GM19324 (cell line): ENCODE results near the gene VPS50.
"Not testable (repeated sequence)": the region's sequence is repeated elsewhere in the genome, so short reads cannot be mapped to it uniquely, and the experiment has no call there.

Experiments used
- ATAC-seq: cut with Tn5 transposase; IDR thresholded peaks from one replicate; pipeline ENCODE4 v1.9.1; 2021; ENCODE audit warnings: mild to moderate bottlenecking, moderate library complexity; ENCODE audit not compliant: unreplicated experiment, low FRiP score

VPS50 gene

DNA sequence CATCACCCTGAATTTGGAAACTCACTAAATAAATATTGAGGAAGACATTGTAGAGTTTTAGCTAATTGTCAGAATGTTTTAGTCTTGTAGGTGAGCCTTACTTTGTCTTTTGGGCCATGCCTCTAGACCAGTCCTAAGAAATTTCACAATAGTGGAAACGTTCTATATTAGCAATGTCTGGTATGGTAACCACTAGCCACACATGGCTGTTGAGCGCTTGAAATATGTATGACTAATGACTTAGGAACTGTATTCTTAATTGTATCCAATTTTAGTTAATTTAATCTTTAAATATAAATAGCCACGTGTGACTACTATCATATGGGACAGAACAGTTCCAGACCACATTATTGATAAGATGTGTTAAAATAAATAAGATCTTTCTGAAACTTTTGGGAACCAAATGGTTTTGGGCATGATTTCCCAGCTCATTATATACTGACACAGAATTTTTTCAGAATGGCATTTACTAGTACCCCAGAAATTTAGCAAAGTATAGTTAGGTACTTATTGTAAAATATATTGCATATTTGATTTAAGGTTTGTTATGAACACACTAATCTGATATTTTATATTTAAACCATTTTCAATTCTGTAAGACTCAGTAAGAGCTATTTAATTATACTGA is 95.0 kb downstream of the VPS50 start:
- ATAC-seq = no peak

DNA sequence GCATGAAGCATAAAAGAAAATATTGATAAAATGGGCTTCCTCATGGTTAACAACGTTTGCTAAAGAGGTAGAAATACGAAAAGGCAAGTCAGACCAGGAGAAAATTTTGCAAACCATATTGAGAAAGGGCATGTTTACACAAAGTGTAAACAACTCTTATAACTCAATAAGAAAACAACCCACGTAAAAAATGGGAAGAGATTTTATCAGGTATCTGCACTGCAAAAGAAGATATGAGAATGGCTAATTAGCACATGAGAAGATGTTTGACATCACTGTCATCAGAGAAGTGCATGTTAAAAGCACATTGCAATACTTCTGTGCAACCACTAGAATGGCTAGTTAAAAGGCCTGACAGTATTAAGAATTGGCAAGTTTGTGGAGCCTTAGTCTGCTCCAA is 99.5 kb downstream of the VPS50 start:
- no peak for ATAC-seq

- no peak for ATAC-seq
Observed at GRCh38 chr7:93332172-93332571, 100.0 kb downstream of the VPS50 start.

DNA sequence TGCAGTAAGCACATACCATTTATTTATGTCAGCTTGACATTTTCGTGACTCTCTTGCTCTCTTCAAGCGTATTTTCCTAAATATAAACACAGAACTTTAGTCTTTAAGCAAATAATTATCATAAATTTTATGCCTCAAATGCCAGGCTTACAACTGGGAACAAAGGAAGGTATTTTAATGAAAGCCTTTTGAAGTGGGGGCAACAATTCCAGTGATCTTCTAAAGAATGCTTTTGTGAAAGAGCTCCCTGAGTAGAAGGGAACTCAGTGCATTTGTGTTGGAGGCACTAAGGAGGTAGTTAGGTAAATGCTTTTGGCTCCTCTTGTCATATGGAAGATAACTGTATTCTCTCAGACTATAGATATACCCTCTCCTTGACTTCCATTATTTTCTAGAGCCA is 104.9 kb downstream of the VPS50 start:
- no peak for ATAC-seq

GRCh38 chr7:93342178-93342577 is 110.0 kb downstream of the VPS50 start:
- not testable (repeated sequence) for ATAC-seq

- no peak for ATAC-seq
Observed at GRCh38 chr7:93350338-93350737, 118.2 kb downstream of the VPS50 start.

GRCh38 chr7:93352881-93353280 is 120.7 kb downstream of the VPS50 start:
- ATAC-seq = no peak

GRCh38 chr7:93354815-93355214 is 122.6 kb downstream of the VPS50 start:
- ATAC-seq = no peak

- no peak for ATAC-seq
Observed at GRCh38 chr7:93359520-93360198, 127.5 kb downstream of the VPS50 start.

GRCh38 chr7:93361853-93362252 is 129.7 kb downstream of the VPS50 start:
- ATAC-seq = no peak

- peak; percentile 56 for ATAC-seq
Observed at GRCh38 chr7:93364806-93365205, 132.6 kb downstream of the VPS50 start.

DNA sequence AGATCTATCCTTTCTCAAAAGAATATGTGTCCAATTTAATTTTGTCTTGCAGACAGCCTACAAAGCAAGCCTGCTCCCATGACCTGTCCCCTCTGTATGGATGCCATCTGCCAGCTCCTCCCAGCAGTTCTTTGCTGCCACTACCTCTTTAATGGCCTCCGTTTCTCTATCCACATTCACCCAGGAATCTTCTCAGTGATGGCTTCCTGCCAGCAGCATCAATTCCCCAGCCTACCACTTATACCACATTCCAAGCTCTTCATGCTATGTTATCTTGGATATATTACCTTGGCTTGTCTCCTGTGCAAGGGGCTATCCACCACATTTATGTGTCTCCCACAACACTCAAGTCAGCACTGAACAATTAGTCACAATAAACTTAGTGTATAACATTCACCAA is 133.2 kb downstream of the VPS50 start:
- no peak for ATAC-seq

- no peak for ATAC-seq
Observed at GRCh38 chr7:93366816-93367215, 134.7 kb downstream of the VPS50 start.

DNA sequence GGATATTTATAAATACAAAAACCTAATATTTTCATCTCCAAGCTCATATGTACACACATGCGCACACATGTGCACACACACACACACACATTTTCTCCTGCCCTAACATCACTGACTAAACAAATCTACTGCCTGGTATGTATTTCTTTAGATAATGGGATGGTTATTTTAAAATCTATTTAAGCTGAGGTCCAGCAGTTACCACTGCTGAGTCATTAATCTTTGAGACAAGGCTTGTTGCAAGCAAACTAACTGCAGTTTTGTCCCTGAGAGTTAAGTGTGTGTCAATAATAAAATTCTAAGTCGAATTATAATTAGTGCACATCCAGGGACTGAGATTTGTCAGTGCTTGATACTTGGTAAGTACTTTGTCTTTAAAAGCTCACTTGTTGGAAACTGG is 135.1 kb downstream of the VPS50 start:
- ATAC-seq = no peak

DNA sequence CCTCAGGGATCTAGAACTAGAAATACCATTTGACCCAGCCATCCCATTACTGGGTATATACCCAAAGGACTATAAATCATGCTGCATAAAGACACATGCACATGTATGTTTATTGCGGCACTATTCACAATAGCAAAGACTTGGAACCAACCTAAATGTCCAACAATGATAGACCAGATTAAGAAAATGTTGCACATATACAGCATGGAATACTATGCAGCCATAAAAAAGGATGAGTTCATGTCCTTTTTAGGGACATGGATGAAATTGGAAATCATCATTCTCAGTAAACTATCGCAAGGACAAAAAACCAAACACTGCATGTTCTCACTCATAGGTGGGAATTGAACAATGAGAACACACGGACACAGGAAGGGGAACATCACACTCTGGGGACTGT is 138.8 kb downstream of the VPS50 start:
- not testable (repeated sequence) for ATAC-seq

GRCh38 chr7:93373537-93373936 is 141.4 kb downstream of the VPS50 start:
- no peak for ATAC-seq

- no peak for ATAC-seq
Observed at GRCh38 chr7:93374345-93374940, 142.3 kb downstream of the VPS50 start.

DNA sequence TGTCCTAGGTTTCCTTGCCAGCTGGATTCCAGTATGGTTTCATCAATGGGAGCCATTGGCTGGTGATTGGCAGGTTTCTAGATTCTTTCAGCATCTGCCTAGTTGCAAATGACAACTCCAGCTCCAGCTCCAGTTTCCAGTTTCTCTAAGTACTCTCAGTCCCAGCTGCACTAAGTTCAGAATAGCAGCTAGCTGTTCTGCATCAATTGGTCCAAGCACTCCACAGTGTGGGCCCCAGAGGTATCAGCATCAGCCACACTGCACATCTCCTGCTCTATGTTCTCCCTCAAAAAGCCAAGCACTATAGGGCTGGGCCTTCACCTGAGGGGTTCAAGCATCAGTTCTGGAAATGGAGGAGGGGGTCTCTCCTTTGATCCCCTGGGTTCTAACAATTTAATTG is 143.4 kb downstream of the VPS50 start:
- ATAC-seq = peak; percentile 53

GRCh38 chr7:93378131-93378760 is 146.1 kb downstream of the VPS50 start:
- no peak for ATAC-seq

GRCh38 chr7:93382362-93382761 is 150.2 kb downstream of the VPS50 start:
- ATAC-seq = no peak

- no peak for ATAC-seq
Observed at GRCh38 chr7:93390660-93391059, 158.5 kb downstream of the VPS50 start.

DNA sequence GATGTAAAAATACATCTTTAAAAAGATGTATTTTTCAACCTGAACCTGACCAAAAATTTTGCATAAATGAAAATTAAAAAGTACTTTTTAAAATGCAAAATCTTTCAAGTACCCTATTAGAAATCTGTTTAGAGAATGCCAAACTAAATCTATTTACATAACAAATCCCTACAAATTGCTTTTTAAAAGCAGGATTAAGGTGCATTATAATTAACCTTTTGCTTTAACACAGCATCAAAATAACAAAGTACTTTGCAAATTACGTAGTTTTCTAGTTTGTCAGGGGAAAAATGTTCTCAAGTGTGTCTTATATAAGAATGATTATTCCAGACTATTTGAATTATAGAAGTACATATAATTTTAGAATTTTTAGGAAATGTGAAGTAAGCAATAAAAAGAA is 160.8 kb downstream of the VPS50 start:
- no peak for ATAC-seq
